Non-pigmented ciliary epithelial cell (primary cell): Measurements from ENCODE around the gene FCN2.

Experiments
- DNase-seq: peaks from one replicate; pipeline ENCODE4 v3.0.0-alpha.2; 2010; ENCODE audit warnings: low read depth

FCN2 gene

GRCh38 chr9:134933076-134933659, 52.6 kb downstream of the FCN2 start:
- no peak for DNase-seq

DNA sequence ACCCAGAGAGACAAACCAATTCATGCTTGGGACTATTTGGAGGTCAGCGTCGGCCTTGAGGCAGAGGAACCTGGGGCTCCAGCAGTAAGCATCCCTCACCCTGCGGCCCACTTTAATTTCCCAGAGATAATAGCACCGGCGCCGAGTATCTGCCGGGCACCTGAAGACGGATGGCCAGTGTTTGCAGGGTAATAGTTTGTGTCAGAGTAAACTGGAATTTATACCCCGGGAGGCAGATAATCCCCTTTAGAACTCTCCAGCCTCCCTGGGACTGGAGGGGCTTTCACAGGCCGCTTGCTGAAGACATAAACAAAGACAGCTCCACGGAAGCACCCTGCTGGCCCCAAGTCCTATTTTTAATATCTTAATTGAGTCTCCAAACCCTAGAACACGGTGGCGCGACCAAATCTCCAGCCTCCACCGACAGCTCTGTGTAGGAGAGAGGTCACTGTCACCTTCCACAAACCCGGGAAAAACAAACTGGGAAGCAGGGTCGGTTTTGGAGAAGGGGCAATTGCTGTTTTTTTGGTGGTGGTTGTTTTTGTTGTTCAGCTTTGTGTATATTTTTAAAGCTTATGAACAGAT, 54.5 kb downstream of the FCN2 start:
- no peak for DNase-seq

DNA sequence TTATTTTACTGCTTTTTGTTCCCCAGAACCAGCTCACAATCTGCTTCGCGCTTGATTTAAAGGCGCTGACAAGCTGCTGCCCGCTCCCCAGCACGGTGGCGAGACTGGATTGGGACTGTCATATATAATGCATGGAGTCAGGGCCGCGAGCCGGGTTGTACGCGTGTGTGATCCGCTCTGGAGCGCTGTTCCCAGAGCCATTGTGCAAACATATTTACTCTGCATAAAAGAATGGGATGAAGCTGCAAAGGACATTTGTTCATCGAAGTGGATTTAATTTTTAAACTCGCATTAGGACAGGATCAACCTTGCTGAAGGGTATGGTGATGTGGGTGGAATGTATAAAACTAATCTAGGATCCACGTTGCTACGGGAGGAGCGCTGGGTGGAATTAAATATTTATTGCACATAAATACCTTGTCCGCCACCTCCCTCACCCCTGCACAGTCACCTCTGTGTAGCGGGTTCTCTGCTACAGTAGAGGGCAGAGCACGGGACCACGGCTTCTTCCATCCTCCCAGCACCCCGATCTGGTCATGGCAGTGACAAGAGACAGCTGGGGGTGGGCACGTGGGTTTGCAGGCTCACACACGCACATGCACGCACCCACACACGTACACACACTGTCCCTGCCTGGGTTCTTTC, 55.2 kb downstream of the FCN2 start:
- DNase-seq: no peak

DNA sequence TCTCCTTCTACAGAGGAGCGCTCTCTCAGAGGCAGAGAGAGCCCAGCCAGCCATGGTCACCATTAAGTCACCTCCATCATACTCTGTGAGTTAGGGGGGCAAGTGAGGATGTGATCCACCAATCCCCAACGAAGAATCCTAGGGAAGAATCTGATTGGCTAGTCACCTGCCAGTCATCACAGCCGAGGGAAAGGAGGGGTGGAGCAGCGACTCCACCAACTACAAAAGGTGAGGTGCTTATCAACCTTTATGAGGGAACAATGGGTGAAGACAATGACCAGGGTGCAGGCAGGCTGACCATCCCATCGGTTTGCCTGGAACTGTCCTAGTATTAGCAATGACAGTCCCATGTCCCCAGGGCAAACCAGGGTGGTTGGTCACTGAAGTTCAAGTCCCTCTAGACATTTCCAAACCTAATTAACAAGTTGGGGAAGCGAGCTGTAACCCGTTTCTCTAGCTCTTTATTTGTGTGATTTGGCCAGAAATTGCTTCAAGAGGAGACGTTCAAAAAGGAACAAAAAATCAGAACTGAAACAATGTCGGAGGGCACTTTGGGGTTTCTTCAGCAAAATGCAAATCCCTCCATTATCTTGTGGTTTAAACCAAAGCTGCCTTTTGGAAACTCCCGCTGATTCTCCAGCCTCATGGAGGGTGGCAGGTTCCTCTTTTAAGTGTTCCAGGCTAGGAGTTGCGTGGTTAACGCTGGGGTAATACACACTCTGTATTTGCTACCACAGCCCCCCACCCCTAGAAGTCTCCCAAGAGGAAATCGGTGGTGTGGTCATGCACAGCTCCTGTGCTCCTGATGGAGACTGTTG, 55.9 kb downstream of the FCN2 start:
- no peak for DNase-seq
